ENCODE data around the gene PACRG.

PACRG gene

DNA sequence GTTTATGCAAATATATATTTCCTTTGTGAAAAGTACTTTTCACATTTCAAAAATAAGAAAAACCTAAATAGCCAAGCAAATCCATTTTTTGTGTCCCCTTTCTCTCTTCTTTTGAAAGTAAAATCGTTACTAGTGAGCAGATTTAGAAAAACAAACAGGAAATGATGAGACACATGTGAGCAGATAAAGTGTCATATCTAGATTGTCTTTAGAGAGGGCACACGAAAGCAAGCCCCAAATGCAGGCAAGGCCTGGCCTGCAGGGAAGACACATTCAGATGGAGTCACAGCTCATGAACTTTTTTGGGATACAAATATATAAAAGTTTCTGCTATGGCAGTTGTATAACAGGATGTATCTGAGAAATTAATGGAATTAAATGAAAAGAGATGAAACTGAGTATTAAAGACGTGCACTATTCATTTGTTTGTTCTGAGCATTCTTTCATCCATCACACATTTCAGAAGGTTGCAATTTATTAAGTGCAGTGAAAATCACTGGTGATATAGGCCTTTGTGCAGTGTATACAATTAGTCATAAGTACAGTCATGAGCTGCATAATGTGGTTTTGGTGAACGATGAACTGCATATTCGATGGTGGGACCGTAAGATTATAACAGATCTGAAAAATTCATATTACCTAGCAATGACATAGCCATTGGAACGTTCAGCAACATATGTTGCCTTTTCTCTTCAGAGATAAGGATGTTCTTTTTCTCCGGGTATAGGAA, 101.4 kb downstream of the PACRG start:
- no peak for DNase-seq (ENCODE audit: low read depth)
- TF ChIP-seq, protein P1, sequence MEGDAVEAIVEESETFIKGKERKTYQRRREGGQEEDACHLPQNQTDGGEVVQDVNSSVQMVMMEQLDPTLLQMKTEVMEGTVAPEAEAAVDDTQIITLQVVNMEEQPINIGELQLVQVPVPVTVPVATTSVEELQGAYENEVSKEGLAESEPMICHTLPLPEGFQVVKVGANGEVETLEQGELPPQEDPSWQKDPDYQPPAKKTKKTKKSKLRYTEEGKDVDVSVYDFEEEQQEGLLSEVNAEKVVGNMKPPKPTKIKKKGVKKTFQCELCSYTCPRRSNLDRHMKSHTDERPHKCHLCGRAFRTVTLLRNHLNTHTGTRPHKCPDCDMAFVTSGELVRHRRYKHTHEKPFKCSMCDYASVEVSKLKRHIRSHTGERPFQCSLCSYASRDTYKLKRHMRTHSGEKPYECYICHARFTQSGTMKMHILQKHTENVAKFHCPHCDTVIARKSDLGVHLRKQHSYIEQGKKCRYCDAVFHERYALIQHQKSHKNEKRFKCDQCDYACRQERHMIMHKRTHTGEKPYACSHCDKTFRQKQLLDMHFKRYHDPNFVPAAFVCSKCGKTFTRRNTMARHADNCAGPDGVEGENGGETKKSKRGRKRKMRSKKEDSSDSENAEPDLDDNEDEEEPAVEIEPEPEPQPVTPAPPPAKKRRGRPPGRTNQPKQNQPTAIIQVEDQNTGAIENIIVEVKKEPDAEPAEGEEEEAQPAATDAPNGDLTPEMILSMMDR (conservative IDR thresholded peaks at IDR 0.05; ENCODE audit: low read depth, low read length): no peak

DNA sequence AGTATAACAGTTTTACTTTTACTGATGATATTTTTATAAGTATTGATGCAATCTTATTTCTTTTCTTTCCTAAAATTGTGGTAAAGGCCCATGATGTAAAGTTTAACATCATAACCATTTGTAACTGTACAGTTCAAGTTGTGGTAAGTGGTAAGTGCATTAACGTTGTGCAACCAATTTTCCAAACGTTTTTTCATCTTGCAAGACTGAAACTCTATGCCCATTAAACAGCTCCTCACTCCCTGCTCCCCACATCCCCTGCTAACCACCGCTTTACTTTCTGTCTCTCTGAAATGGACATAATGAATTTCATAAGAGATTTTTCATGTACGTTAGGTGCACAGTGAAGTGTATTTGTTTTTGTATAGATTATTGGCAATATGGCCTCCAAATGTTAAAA, 106.0 kb downstream of the PACRG start:
- no peak for DNase-seq (ENCODE audit: low read depth)
- TF ChIP-seq, protein P1 (conservative IDR thresholded peaks at IDR 0.05; ENCODE audit: low read depth, low read length): no peak
- H3K4me3 ChIP-seq (ENCODE audit: low read length): no peak overlapping the region

More for the DNA sequence above, 101.4 kb downstream of the PACRG start:
- no peak overlapping the region for H3K4me3 ChIP-seq (ENCODE audit: low read length)

DNA sequence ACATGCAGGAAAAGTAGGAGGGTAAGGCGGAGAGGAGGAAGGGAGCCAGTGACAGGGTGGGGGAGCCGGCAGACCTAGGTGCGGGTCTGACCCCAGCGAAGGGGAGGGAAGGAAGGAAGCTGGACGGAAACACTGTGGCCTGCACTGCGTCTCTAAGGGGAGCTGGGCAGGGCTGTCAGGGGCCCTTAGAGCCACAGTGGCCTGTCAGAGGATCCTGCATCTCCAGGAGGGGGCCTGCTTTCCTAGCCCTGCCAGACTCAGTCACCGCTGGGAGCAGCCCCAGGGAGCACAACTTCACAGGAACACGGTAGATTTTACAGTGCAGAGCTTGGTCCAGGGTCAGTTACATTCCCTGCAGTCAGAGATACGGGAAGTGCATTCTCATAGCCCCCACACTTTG, 118.2 kb downstream of the PACRG start:
- no peak for DNase-seq (ENCODE audit: low read depth)
- H3K4me3 ChIP-seq (ENCODE audit: low read length): no peak overlapping the region
- TF ChIP-seq, protein P1 (conservative IDR thresholded peaks at IDR 0.05; ENCODE audit: low read depth, low read length): no peak

DNA sequence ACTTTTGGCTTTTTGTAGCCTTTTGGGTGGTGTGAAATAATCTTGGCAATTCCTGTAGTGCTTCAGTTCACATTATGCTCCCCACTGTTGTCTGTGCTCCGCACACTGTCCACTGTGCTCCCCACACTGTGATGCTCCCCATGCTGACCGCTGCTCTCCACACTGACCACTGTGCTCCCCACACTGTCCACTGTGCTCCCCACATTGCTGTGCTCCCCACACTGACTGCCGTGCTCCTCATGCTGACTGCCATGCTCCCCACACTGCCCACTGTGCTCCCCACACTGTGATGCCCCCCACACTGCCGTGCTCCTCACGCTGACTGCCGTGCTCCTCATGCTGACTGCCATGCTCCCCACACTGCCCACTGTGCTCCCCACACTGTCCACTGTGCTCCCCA, 118.9 kb downstream of the PACRG start:
- TF ChIP-seq, protein P1 (conservative IDR thresholded peaks at IDR 0.05; ENCODE audit: low read depth, low read length): no peak
- H3K4me3 ChIP-seq (ENCODE audit: low read length): no peak overlapping the region
- no peak for DNase-seq (ENCODE audit: low read depth)

DNA sequence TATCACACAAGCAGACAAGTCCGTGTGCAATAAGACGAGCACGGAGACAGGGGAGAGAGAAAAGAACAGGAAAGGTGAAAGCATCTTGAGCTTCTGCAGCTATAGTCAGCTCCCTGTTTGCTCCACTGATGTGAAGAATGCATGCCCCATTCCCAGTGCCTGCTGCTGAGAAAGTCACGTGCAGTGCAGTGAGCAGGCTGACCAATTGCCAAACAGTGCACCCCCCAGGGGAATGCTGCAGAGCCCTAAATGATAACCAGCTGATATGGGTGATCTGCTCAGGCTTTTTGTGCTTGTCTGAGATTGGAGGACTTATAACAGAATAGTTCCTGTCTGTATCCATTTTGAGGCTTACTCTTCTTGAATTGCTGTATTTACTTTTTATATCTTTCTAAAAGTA, 121.5 kb downstream of the PACRG start:
- no peak for DNase-seq (ENCODE audit: low read depth)
- TF ChIP-seq, protein P1 (conservative IDR thresholded peaks at IDR 0.05; ENCODE audit: low read depth, low read length): no peak
- H3K4me3 ChIP-seq (ENCODE audit: low read length): no peak overlapping the region

DNA sequence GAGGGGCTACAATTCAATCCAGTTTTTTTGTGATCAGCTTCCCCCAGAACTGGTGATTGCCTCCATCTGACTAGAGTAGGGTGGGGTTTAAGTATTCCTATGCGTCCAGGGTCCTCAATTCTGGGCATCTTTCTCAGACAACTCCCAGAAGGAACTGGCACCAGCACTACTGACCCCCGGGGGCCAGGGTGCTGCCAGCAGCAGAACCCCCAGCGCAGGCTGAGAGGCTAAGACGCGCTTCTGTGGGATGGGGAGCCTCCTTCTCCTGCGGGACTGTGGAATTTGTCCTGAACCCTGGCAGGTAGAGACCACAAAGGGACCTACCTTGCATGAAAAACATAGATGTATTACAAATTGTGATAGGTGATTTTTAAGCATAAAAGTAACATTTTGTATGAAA, 124.4 kb downstream of the PACRG start:
- DNase-seq (ENCODE audit: low read depth): no peak
- TF ChIP-seq, protein P1 (conservative IDR thresholded peaks at IDR 0.05; ENCODE audit: low read depth, low read length): no peak
- no peak overlapping the region for H3K4me3 ChIP-seq (ENCODE audit: low read length)

DNA sequence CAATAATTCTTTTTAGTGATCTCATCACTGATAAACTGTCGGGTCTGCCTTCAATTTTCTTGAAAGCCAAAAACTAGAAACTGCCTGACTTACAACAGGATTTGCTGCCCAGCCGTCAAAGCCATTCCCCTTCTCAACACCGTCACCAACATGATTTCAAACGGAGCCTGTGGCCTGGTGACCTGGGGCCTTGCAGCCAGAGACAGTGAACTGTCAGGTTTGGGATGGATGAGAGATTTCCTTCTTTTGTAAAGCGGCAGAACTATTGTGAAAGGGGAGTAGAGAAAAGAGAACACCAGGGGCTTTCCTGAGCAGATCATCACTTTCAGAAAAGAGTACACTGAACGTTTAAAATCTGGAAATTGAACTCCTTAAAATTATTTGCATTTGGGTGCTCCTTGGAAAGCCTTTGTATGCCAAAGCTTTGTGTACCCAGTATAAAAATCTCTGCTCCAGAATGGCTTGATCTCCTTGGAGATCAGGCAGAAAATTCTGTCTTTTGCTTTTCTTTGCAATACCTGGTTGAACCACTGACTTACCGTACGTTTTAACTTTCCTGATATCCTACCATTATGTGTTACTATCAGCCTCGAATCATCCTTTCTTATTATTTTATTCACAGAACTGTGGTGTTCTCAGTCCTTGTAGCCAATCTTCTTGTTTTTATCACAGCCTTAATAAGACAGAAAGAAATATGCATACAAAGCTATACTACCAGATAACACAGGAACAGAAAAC, 125.2 kb downstream of the PACRG start:
- TF ChIP-seq, protein P1 (conservative IDR thresholded peaks at IDR 0.05; ENCODE audit: low read depth, low read length): no peak
- no peak overlapping the region for H3K4me3 ChIP-seq (ENCODE audit: low read length)
- DNase-seq (ENCODE audit: low read depth): no peak
